Measurements from ENCODE around the gene EARS2.

DNA sequence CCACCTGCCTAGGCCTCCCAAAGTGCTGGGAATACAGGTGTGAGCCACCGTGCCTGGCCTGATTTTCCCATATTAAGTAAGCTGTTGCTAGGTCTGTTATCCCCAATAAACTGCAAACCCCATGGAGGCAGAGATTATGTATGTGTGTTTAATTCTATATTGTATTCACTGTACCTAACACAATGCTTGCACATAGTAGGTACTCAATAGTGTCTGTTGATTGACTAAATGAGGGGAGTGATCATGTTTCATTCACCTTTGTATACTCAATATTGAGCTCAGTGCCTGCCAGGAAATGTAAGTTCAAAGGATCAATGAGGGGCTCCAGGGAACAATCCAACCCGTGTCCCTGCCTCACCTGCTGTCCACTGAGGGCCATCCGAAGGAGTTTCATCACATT is 32.3 kb downstream of the EARS2 start:
- TF ChIP-seq POLR2A (IDR thresholded peaks at IDR 0.05) (no peak), CTCF (IDR thresholded peaks at IDR 0.05) (no peak)

Data from lower leg skin (tissue), 3 donors.